HEK293 (cell line): Measurements from ENCODE around the gene NAA80.

Experiments used
- KLF10 ChIP-seq: fragments of 450-650 bp; IDR thresholded peaks from 2 replicates; pipeline ENCODE4 v1.5.1; 2018; ENCODE audit warnings: missing biosample characterization, mild to moderate bottlenecking, missing genetic modification characterization
- ZBTB17 ChIP-seq: fragments of 450-650 bp; formaldehyde crosslinking; IDR thresholded peaks from 2 replicates; pipeline ENCODE4 v1.5.1; 2016; ENCODE audit warnings: missing biosample characterization, missing genetic modification characterization
- ZBTB7A ChIP-seq: fragments of 450-650 bp; formaldehyde crosslinking; IDR thresholded peaks from 2 replicates; pipeline ENCODE4 v1.5.1; 2016; ENCODE audit warnings: low read depth, missing biosample characterization, missing genetic modification characterization
- ZBTB8A ChIP-seq: fragments of 450-650 bp; formaldehyde crosslinking; IDR thresholded peaks from 2 replicates; pipeline ENCODE4 v1.5.1; 2016; ENCODE audit warnings: missing biosample characterization, missing genetic modification characterization
- ZNF121 ChIP-seq: fragments of 450-650 bp; formaldehyde crosslinking; IDR thresholded peaks from 2 replicates; pipeline ENCODE4 v1.5.1; 2016; ENCODE audit warnings: missing biosample characterization, missing genetic modification characterization
- ZNF48 ChIP-seq: fragments of 450-650 bp; formaldehyde crosslinking; IDR thresholded peaks from 2 replicates; pipeline ENCODE4 v1.5.1; 2016; ENCODE audit warnings: missing biosample characterization, missing genetic modification characterization
- ZNF558 ChIP-seq: fragments of 450-650 bp; formaldehyde crosslinking; IDR thresholded peaks from 2 replicates; pipeline ENCODE4 v1.5.1; 2016; ENCODE audit warnings: missing biosample characterization, missing genetic modification characterization
- ZNF660 ChIP-seq: fragments of 450-650 bp; IDR thresholded peaks from 2 replicates; pipeline ENCODE4 v1.5.1; 2018; ENCODE audit warnings: missing biosample characterization, mild to moderate bottlenecking, missing genetic modification characterization
- ZNF837 ChIP-seq: fragments of 450-650 bp; formaldehyde crosslinking; IDR thresholded peaks from 2 replicates; pipeline ENCODE4 v1.5.1; 2016; ENCODE audit warnings: missing biosample characterization, missing genetic modification characterization
- ZNF843 ChIP-seq: fragments of 450-650 bp; formaldehyde crosslinking; IDR thresholded peaks from 2 replicates; pipeline ENCODE4 v1.5.1; 2016; ENCODE audit warnings: missing biosample characterization, missing genetic modification characterization

GRCh38 chr3:50275141-50275995, 23.8 kb downstream of the NAA80 start:
- TF ChIP-seq ZNF48 (tag by site-specific recombination) (no peak), KLF10 (no peak), ZNF843 (tag by site-specific recombination) (no peak), ZNF837 (tag by site-specific recombination) (no peak), ZNF660 (tag by site-specific recombination) (no peak), ZNF121 (tag by site-specific recombination) (no peak), ZBTB17 (tag by site-specific recombination) (no peak), ZNF558 (tag by site-specific recombination) (no peak), ZBTB7A (tag by site-specific recombination) (no peak), ZBTB8A (tag by site-specific recombination) (no peak)
